Upper lobe of right lung (tissue), 1 donor: ENCODE results near the gene GPATCH1. TPM values are rescaled to one million over a fixed set of nuclear protein-coding genes. Genes with fewer than 3 reads are reported as not detected.

Source experiments
- ATAC-seq: fragments of 200-7000 bp; cut with Tn5 transposase; one replicate; pipeline ENCODE4 v1.9.1; 2020; ENCODE audit warnings: mild to moderate bottlenecking, moderate library complexity
- DNase-seq: peaks from one replicate; pipeline ENCODE4 v3.0.0-alpha.2; 2020
- H3K27ac ChIP-seq: fragments of 200-600 bp; one replicate; pipeline ENCODE4 v1.8.0; 2022
- H3K27me3 ChIP-seq: fragments of 200-600 bp; one replicate; pipeline ENCODE4 v1.8.0; 2022; ENCODE audit warnings: mild to moderate bottlenecking
- H3K36me3 ChIP-seq: fragments of 200-600 bp; one replicate; pipeline ENCODE4 v1.8.0; 2022
- H3K4me1 ChIP-seq: fragments of 200-600 bp; one replicate; pipeline ENCODE4 v1.8.0; 2022
- H3K4me3 ChIP-seq: fragments of 200-600 bp; one replicate; pipeline ENCODE4 v1.8.0; 2022; ENCODE audit warnings: mild to moderate bottlenecking
- H3K9me3 ChIP-seq: fragments of 200-600 bp; one replicate; pipeline ENCODE4 v1.8.0; 2022
- intact Hi-C: fragments of 100-400 bp; cut with DNase I; formaldehyde crosslinking; loops from one replicate; pipeline ENCODE4 v1.11.0; 2022
- total RNA-seq: library from RNA; stranded (reverse); fragmentation: NEBNext Ultra II Directional; extraction: Animal tissue kit (Norgen Biotek cat#: 25700); gene quantifications from one replicate; pipeline ENCODE4 v1.2.1, GENCODE V29; 2021
- TF ChIP-seq, protein P1 (sequence below): fragments of 200-600 bp; IDR thresholded peaks from one replicate; pipeline ENCODE4 v1.8.0; 2022; ENCODE audit warnings: antibody characterized with exemption
- donor health status: DM: no; HTN: yes; CAD: no; lungs with severe emphysema.

GPATCH1 gene
- total RNA-seq, 1 donor from 2014 or later = 7.0 TPM

DNA sequence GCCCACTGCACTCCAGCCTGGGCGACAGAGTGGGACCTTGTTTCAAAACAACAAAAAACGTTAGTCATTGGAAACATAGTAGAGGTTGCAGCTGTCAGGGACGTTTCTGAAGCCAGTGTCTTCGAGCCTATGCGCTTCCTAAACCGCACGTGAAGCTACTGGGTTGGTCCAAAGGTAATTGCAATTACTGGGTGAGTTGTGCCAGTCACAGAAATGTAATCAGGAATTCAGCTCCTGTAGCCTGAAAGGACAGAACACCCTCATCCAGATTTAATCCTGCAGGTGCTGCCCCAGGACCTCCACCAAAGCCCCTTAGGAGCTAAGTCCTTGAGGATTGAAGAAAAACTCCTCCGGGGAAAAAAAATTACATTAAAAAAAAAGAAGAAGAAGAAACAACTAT is 13.9 kb upstream of the GPATCH1 start:
- H3K36me3 ChIP-seq = no peaks in the 10 kb centered on the region
- TF ChIP-seq, protein P1, sequence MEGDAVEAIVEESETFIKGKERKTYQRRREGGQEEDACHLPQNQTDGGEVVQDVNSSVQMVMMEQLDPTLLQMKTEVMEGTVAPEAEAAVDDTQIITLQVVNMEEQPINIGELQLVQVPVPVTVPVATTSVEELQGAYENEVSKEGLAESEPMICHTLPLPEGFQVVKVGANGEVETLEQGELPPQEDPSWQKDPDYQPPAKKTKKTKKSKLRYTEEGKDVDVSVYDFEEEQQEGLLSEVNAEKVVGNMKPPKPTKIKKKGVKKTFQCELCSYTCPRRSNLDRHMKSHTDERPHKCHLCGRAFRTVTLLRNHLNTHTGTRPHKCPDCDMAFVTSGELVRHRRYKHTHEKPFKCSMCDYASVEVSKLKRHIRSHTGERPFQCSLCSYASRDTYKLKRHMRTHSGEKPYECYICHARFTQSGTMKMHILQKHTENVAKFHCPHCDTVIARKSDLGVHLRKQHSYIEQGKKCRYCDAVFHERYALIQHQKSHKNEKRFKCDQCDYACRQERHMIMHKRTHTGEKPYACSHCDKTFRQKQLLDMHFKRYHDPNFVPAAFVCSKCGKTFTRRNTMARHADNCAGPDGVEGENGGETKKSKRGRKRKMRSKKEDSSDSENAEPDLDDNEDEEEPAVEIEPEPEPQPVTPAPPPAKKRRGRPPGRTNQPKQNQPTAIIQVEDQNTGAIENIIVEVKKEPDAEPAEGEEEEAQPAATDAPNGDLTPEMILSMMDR = no peak
- intact Hi-C loops = no loop called here
- H3K4me3 ChIP-seq = no peak overlapping the region
- ATAC-seq = no peak
- H3K27ac ChIP-seq = no peak overlapping the region
- no peak for DNase-seq
- H3K27me3 ChIP-seq = peaks cover 16% of the 10 kb centered on the region
- no peaks in the 10 kb centered on the region for H3K9me3 ChIP-seq
- H3K4me1 ChIP-seq = no peaks in the 10 kb centered on the region

DNA sequence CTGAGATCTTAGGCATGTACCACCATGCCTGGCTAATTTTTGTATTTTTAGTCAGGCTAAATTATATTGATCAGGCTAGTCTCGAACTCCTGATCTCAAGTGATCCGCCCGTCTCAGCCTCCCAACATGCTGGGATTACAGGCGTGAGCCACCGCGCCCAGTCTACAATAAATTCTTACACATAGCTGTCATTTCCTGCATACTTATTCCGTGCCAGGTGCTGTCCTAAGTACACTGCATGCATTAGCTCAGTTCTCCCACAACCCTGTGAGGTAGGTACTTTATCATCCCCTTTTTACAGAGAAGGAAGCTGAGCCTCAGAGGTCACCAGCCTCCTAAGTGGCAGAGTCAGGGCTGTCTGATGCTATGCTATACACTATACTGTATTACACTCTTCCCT is 9.1 kb upstream of the GPATCH1 start:
- Histone ChIP-seq H3K27me3 (no peaks in the 10 kb centered on the region), H3K27ac (no peak overlapping the region), H3K36me3 (no peaks in the 10 kb centered on the region), H3K9me3 (no peaks in the 10 kb centered on the region), H3K4me3 (no peak overlapping the region), H3K4me1 (no peaks in the 10 kb centered on the region)
- TF ChIP-seq, protein P1 = no peak
- intact Hi-C loops = no loop called here
- no peak for ATAC-seq
- no peak for DNase-seq

DNA sequence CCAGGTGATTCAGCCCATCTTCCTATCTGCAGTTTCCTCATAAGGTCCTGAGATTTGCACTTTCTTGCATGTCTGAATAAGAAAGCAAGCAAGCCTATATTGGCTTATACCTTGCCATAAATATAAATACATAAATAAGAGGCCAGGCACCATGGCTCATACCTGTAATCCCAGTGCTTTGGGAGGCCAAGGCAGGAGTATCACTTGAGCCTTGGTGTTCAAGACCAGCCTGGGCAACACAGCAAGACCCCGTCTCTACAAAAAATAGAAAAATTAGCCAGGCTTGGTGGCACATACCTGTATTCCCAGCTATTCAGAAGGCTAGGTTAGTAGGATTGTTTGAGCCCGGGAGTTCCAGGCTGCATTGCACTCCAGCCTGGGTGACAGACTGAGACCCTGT is 5.5 kb upstream of the GPATCH1 start:
- Histone ChIP-seq H3K36me3 (no peaks in the 10 kb centered on the region), H3K27me3 (no peaks in the 10 kb centered on the region), H3K9me3 (no peaks in the 10 kb centered on the region), H3K4me1 (no peaks in the 10 kb centered on the region), H3K4me3 (no peak overlapping the region), H3K27ac (no peak overlapping the region)
- intact Hi-C loops = no loop called here
- DNase-seq (no peak), ATAC-seq (no peak)
- TF ChIP-seq, protein P1 = no peak

DNA sequence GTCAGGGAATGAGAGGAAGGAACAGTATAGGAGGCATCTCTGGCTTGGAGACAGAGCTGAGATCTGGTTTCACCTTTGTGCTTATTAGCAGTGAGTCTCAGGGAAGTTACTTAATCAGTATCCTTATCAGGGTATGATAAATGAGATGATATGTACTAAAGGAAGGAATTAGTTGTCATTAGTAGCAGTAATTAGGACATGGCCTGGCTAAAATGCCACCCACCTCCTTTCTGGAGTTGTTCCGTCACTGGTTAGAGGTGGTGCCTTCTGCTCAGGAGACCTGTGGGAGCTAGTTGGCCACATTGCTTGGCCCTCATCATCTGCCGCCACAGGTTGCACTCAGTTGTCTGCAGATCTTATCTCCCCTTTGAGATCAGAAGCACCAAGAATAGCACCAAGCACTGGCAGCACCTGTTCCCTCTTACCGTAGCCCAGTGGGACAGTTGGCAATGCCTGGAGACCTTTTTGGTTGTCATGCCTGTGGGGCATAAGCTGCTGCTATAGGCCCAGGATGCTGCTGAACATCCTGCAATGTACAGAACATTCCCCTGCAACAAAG is 4.7 kb downstream of the GPATCH1 start:
- no peak overlapping the region for H3K27ac ChIP-seq

DNA sequence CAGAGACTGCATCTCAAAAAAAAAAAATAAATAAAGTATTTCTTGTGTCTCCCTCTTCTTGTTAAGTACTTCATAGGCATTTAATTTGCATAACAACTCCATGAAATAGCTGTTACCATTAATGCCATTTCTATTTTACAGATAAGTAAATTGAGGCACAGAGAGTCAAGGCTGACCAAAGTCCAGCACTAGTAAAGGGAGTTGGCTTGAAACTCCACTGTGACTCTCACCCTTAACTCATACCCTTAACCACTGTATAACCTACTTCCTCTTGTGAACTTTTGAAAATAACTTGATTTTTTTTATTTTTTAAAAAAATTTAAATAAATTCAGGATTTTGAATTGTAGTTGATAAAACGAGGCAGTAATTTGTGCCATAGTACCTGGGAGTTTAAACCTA is 6.0 kb downstream of the GPATCH1 start:
- DNase-seq (no peak), ATAC-seq (no peak)
- H3K4me1 ChIP-seq = peaks cover 3% of the 10 kb centered on the region
- H3K9me3 ChIP-seq = no peaks in the 10 kb centered on the region
- H3K4me3 ChIP-seq = no peak overlapping the region
- H3K36me3 ChIP-seq = peaks cover 40% of the 10 kb centered on the region
- H3K27ac ChIP-seq = no peak overlapping the region
- intact Hi-C loops = no loop called here
- no peaks in the 10 kb centered on the region for H3K27me3 ChIP-seq
- TF ChIP-seq, protein P1 = no peak

More for the DNA sequence above, 4.7 kb downstream of the GPATCH1 start:
- ATAC-seq (no peak), DNase-seq (no peak)
- Histone ChIP-seq H3K4me3 (no peak overlapping the region), H3K27me3 (no peaks in the 10 kb centered on the region), H3K4me1 (peaks cover 7% of the 10 kb centered on the region), H3K36me3 (peaks cover 28% of the 10 kb centered on the region), H3K9me3 (no peaks in the 10 kb centered on the region)
- TF ChIP-seq, protein P1 = no peak
- intact Hi-C loops = no loop called here

DNA sequence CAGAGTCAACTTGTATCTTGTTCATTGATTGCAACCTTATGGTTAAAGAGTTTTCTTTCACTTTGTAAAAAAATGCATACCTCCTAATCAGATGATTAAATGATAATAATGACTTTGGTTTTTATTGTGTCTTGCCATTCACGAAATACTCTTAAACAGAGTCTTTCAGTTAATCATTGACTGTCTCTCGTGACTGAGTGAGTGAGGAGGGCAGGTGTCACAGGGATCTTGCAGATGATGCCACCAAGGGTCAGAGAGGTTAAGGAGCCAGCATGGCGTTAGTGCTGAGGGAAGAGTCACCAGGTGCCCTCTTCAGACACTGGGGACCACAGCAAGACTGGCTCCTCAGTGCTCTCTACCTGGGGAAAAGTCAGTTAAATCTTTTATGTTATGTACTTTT is 8.0 kb downstream of the GPATCH1 start:
- DNase-seq = no peak
- Histone ChIP-seq H3K4me1 (no peaks in the 10 kb centered on the region), H3K36me3 (peaks cover 59% of the 10 kb centered on the region), H3K27ac (no peak overlapping the region), H3K9me3 (no peaks in the 10 kb centered on the region), H3K4me3 (no peak overlapping the region), H3K27me3 (no peaks in the 10 kb centered on the region)
- no peak for ATAC-seq
- intact Hi-C loops = no loop called here
- TF ChIP-seq, protein P1 = no peak
